Stimulated activated CD8-positive, alpha-beta memory T cell treated with anti-CD3 and anti-CD28 coated beads, Interleukin-12 subunit alpha, Interleukin-12 subunit beta, amount 100 ng/mL, for 24 hours (primary cell): ENCODE data around the gene EML4.
"Not testable (repeated sequence)": the region's sequence is repeated elsewhere in the genome, so short reads cannot be mapped to it uniquely, and the experiment has no call there.

Source experiments
- DNase-seq: peaks from one replicate; pipeline ENCODE4 v3.0.0-alpha.2; 2020; ENCODE audit errors: extremely low read depth

EML4 gene

DNA sequence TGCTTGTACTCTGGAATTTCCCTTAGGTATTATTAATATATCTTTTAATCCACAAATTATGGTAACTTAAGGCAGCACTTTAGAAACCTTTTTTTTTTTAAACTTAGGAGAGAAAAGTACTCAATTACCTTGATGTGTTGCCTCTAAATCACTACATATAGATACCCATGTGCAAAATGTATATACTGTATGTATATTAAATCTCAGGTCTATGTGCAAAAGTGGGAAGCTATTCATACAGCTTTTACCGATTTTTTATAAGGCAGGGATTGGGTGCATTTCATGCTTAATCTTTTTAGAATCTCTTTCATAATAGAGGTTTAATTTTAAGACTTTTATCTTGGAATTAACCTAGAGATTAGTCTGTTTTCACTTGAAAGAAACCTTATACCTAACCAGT lies 3.4 kb downstream of the EML4 start:
- DNase-seq, result no peak

- DNase-seq, result not testable (repeated sequence)
Measured at GRCh38 chr2:42173467-42173866, 4.3 kb downstream of the EML4 start.

DNA sequence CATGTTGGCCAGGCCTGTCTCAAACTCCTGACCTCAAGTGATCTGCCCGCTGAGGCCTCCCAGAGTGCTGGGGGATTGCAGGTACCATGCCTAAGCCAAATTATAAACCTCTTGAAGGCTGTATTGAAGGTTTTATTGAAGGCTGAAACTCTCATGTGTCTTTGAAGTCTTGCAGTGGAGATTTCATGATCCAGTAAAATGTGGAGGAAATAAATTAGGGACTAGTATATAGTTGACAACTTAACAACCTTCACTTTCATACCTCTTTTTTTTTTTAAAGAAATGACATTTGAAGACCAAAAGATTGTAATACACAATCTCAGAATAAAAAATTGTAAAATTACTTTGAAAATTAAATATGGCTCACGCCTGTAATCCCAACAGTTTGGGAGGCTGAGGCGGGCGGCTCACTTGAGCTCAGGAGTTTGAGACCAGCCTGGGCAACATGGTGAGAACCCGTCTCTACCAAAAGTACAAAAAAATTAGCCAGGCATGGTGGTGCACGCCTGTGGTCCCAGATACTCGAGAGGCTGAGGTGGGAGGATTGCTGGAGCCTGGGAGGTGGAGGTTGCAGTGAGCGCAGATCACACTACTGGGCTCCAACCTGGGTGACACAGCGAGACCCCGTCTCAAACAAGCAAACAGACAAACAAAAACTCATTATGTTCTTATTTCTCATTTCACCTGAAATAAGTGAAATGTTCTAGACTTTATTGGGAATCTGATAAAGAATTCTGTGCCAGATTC lies 8.0 kb downstream of the EML4 start:
- DNase-seq, result no peak

GRCh38 chr2:42178335-42178734 lies 9.2 kb downstream of the EML4 start:
- no peak for DNase-seq

DNA sequence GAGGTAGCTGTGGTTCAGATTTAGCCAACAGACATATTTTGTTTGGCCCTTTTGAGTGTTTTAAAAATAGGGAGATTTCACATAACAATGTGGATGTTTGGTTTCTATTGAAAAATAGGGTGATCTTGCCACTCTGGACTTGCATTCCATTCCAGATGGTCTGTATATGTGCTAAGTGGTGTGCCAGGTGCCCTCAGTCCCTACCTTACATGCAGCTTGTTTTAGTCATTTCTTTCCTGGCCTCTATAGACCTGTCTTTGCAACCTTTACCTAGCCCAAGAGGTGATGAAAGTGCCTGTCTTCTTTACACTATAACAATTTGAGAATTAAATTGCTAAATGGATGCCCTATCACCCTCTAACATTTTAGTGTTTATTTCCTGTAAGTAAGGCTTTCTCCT lies 11.1 kb downstream of the EML4 start:
- no peak for DNase-seq

GRCh38 chr2:42182654-42183308 lies 13.6 kb downstream of the EML4 start:
- DNase-seq, result no peak

- no peak for DNase-seq
Measured at GRCh38 chr2:42183775-42184174, 14.6 kb downstream of the EML4 start.

DNA sequence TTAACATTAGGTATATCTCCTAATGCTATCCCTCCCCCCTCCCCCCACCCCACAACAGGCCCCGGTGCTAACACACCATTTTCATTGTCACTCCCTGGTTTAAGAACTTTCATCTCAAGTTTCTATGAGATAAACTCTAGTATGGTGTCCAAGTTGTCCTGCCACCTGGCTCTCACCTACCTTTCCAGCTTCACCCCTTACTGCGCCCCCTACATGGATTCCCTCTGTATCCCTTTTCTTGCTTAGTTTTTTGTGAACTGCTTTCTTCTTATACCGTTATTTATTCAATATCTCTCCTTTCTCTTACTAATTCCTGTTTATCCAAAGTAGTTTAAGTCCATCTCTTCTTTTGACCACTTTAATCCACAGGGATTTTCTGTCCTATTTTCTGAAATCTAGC lies 15.2 kb downstream of the EML4 start:
- DNase-seq, result no peak

- no peak for DNase-seq
Measured at GRCh38 chr2:42185220-42185921, 16.2 kb downstream of the EML4 start.

- DNase-seq, result no peak
Measured at GRCh38 chr2:42186366-42186765, 17.2 kb downstream of the EML4 start.

GRCh38 chr2:42186945-42187632 lies 17.9 kb downstream of the EML4 start:
- no peak for DNase-seq

DNA sequence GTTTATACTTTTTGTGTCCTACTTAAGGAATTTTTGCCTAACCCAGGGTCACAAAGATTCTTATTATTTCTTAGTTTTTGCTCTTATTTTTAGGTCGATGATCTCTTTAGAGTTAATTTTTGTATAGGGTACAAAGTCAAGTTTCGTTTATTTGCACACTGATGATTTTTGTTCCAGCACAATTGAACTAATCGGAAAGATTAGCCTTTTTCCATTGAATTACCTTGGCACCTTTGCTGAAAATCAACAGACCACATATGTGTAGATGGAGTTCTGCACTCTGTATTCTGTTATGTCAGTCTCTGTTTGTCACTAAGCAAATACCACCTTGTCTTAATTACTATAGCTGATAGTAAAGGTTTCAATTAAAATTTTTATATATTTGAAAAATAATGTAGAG lies 18.7 kb downstream of the EML4 start:
- DNase-seq, result no peak

DNA sequence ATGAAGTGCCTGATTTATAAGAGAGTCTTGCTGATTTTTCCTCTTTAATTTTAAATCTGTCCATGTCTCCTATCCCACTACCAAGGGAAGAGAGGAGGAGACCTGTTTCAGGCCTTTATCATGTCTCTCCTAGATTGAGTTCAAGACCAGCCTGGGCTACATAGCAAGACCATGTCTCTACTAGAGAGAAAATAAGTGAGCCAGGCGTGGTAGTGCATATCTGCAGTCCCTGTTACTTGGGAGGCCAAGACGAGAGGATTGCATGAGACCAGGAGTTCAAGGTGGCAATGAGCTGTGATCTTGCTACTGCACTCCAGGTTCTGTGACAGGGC lies 20.0 kb downstream of the EML4 start:
- no peak for DNase-seq

GRCh38 chr2:42190191-42190590 lies 21.0 kb downstream of the EML4 start:
- no peak for DNase-seq

GRCh38 chr2:42191285-42192009 lies 22.3 kb downstream of the EML4 start:
- no peak for DNase-seq

GRCh38 chr2:42192010-42192373 lies 22.8 kb downstream of the EML4 start:
- DNase-seq, result no peak

GRCh38 chr2:42192652-42193566 lies 23.8 kb downstream of the EML4 start:
- DNase-seq, result no peak

- DNase-seq, result no peak
Measured at GRCh38 chr2:42193722-42194187, 24.6 kb downstream of the EML4 start.

GRCh38 chr2:42194428-42194827 lies 25.3 kb downstream of the EML4 start:
- DNase-seq, result no peak

GRCh38 chr2:42195559-42195958 lies 26.4 kb downstream of the EML4 start:
- DNase-seq, result no peak

- DNase-seq, result no peak
Measured at GRCh38 chr2:42196070-42196402, 26.9 kb downstream of the EML4 start.
